Fibroblast of skin of right biceps (primary cell): Measurements from ENCODE around the gene FYN.
A peak's percentile ranks its signal among the peaks of the same experiment; 100 is the strongest.
"Not testable (repeated sequence)": the region's sequence is repeated elsewhere in the genome, so short reads cannot be mapped to it uniquely, and the experiment has no call there.

Experiments used
- DNase-seq: peaks from one replicate; pipeline ENCODE4 v3.0.0-alpha.2; 2013

Gene FYN

GRCh38 chr6:111646942-111647341 is 226.3 kb downstream of the FYN start:
- peak; percentile 68 for DNase-seq

GRCh38 chr6:111646034-111646433 is 227.2 kb downstream of the FYN start:
- no peak for DNase-seq

- DNase-seq, result no peak
These were observed 228.3 kb downstream of the FYN start for GRCh38 chr6:111644893-111645430.

GRCh38 chr6:111642463-111643158 is 230.6 kb downstream of the FYN start:
- DNase-seq, result peak; percentile 72

GRCh38 chr6:111639266-111639665 is 234.0 kb downstream of the FYN start:
- no peak for DNase-seq

GRCh38 chr6:111634981-111635380 is 238.3 kb downstream of the FYN start:
- DNase-seq, result not testable (repeated sequence)

- no peak for DNase-seq
These were observed 239.4 kb downstream of the FYN start for GRCh38 chr6:111633822-111634221.

- DNase-seq, result no peak
These were observed 240.6 kb downstream of the FYN start for GRCh38 chr6:111632468-111633247.

GRCh38 chr6:111631903-111632460 is 241.3 kb downstream of the FYN start:
- DNase-seq, result no peak

- DNase-seq, result no peak
These were observed 242.2 kb downstream of the FYN start for GRCh38 chr6:111631018-111631417.

GRCh38 chr6:111628142-111628850 is 245.0 kb downstream of the FYN start:
- peak; percentile 81 for DNase-seq

GRCh38 chr6:111626441-111626840 is 246.8 kb downstream of the FYN start:
- DNase-seq, result peak; percentile 33

- peak; percentile 95 for DNase-seq
These were observed 247.5 kb downstream of the FYN start for GRCh38 chr6:111625461-111626391.

- DNase-seq, result no peak
These were observed 248.2 kb downstream of the FYN start for GRCh38 chr6:111625099-111625416.

GRCh38 chr6:111624401-111625098 is 248.7 kb downstream of the FYN start:
- DNase-seq, result peak; percentile 84

GRCh38 chr6:111623046-111623718 is 250.1 kb downstream of the FYN start:
- no peak for DNase-seq

- no peak for DNase-seq
These were observed 253.1 kb downstream of the FYN start for GRCh38 chr6:111620169-111620568.

- no peak for DNase-seq
These were observed 254.8 kb downstream of the FYN start for GRCh38 chr6:111618407-111618806.

- no peak for DNase-seq
These were observed 256.1 kb downstream of the FYN start for GRCh38 chr6:111617149-111617548.

- no peak for DNase-seq
These were observed 257.2 kb downstream of the FYN start for GRCh38 chr6:111615916-111616612.
